GM12801 (cell line): Measurements from ENCODE around the gene HNF4A.

ENCODE experiments used
- CTCF ChIP-seq: IDR thresholded peaks from one replicate; pipeline ENCODE4 v1.5.1; 2011; ENCODE audit warnings: control low read depth; ENCODE audit not compliant: insufficient read length; ENCODE audit errors: extremely low read depth

HNF4A gene

GRCh38 chr20:44324343-44324742 lies 31.2 kb upstream of the HNF4A start:
- TF ChIP-seq CTCF, result no peak

GRCh38 chr20:44326391-44327159 lies 28.9 kb upstream of the HNF4A start:
- TF ChIP-seq CTCF, result no peak

GRCh38 chr20:44328428-44328827 lies 27.1 kb upstream of the HNF4A start:
- TF ChIP-seq CTCF, result no peak

- TF ChIP-seq CTCF, result no peak
These were observed 24.3 kb upstream of the HNF4A start for GRCh38 chr20:44331201-44331600.

GRCh38 chr20:44334306-44334705 lies 21.2 kb upstream of the HNF4A start:
- no peak for TF ChIP-seq CTCF

GRCh38 chr20:44334709-44335108 lies 20.8 kb upstream of the HNF4A start:
- TF ChIP-seq CTCF, result no peak

- no peak for TF ChIP-seq CTCF
These were observed 19.8 kb upstream of the HNF4A start for GRCh38 chr20:44335675-44336074.
